Left ventricle myocardium inferior (tissue), 1 donor: ENCODE data around the gene EEFSEC. TPM values are rescaled to one million over a fixed set of nuclear protein-coding genes. Genes with fewer than 3 reads are reported as not detected.

ENCODE experiments used
- DNase-seq: peaks from one replicate; pipeline ENCODE4 v3.0.0-alpha.2; 2020
- H3K27ac ChIP-seq: fragments of 200-600 bp; replicated peaks from 2 replicates; pipeline ENCODE4 v1.8.0; 2021
- H3K27me3 ChIP-seq: fragments of 200-600 bp; 2 replicates; pipeline ENCODE4 v1.8.0; 2021; ENCODE audit warnings: low read depth
- H3K36me3 ChIP-seq: fragments of 200-600 bp; 2 replicates; pipeline ENCODE4 v1.8.0; 2021
- H3K4me1 ChIP-seq: fragments of 200-600 bp; 2 replicates; pipeline ENCODE4 v1.8.0; 2021
- H3K4me3 ChIP-seq: fragments of 200-600 bp; 2 replicates; pipeline ENCODE4 v1.8.0; 2021; ENCODE audit warnings: mild to moderate bottlenecking, moderate library complexity
- H3K9me3 ChIP-seq: fragments of 200-600 bp; replicated peaks from 2 replicates; pipeline ENCODE4 v1.8.0; 2021
- CTCF ChIP-seq: fragments of 200-600 bp; IDR thresholded peaks from 2 replicates; pipeline ENCODE4 v1.8.0; 2021; ENCODE audit warnings: antibody characterized with exemption, mild to moderate bottlenecking, borderline replicate concordance
- intact Hi-C: fragments of 100-400 bp; cut with micrococcal nuclease; formaldehyde crosslinking; loops from one replicate; pipeline ENCODE4 v1.11.0; 2022
- total RNA-seq: library from RNA; stranded (reverse); fragmentation: NEBNext Ultra II Directional; extraction: Animal tissue kit (Norgen Biotek cat#: 25700); gene quantifications from one replicate; pipeline ENCODE4 v1.2.1, GENCODE V29; 2021
- donor health status: DM: no; HTN: yes; CAD: no; lungs with severe emphysema.

EEFSEC gene
- total RNA-seq, 1 donor from 2014 or later, result 23.7 TPM

- intact Hi-C loops, result no loop called here
- Histone ChIP-seq H3K36me3 (peaks cover 4% of the 10 kb centered on the region), H3K4me3 (no peak overlapping the region), H3K4me1 (peaks cover 25% of the 10 kb centered on the region), H3K27me3 (no peaks in the 10 kb centered on the region), H3K9me3 (no peaks in the 10 kb centered on the region), H3K27ac (no peak overlapping the region)
- no peak for DNase-seq
- no peak for TF ChIP-seq CTCF
These were observed 200.2 kb downstream of the EEFSEC start for GRCh38 chr3:128353361-128353965.

- H3K27ac ChIP-seq, result no peak overlapping the region
- no peaks in the 10 kb centered on the region for H3K27me3 ChIP-seq
- intact Hi-C loops, result no loop called here
- TF ChIP-seq CTCF, result no peak
- H3K9me3 ChIP-seq, result no peaks in the 10 kb centered on the region
- H3K36me3 ChIP-seq, result peaks cover 6% of the 10 kb centered on the region
- H3K4me1 ChIP-seq, result peaks cover 32% of the 10 kb centered on the region
- DNase-seq, result no peak
- H3K4me3 ChIP-seq, result no peak overlapping the region
These were observed 200.9 kb downstream of the EEFSEC start for GRCh38 chr3:128353991-128354687.

GRCh38 chr3:128354788-128355542 is 201.7 kb downstream of the EEFSEC start:
- no peak for TF ChIP-seq CTCF
- H3K4me3 ChIP-seq, result no peak overlapping the region
- no peak for DNase-seq
- peaks cover 6% of the 10 kb centered on the region for H3K36me3 ChIP-seq
- intact Hi-C loops, result no loop called here
- peaks cover 40% of the 10 kb centered on the region for H3K4me1 ChIP-seq
- H3K27ac ChIP-seq, result no peak overlapping the region
- H3K9me3 ChIP-seq, result no peaks in the 10 kb centered on the region
- H3K27me3 ChIP-seq, result no peaks in the 10 kb centered on the region

- no peak for TF ChIP-seq CTCF
- Histone ChIP-seq H3K27ac (no peak overlapping the region), H3K4me3 (no peak overlapping the region), H3K36me3 (peaks cover 6% of the 10 kb centered on the region), H3K9me3 (no peaks in the 10 kb centered on the region), H3K27me3 (no peaks in the 10 kb centered on the region), H3K4me1 (peaks cover 42% of the 10 kb centered on the region)
- no peak for DNase-seq
- intact Hi-C loops, result no loop called here
These were observed 202.2 kb downstream of the EEFSEC start for GRCh38 chr3:128355543-128355919.

- intact Hi-C loops, result no loop called here
- no peak for TF ChIP-seq CTCF
- H3K4me3 ChIP-seq, result no peak overlapping the region
- H3K4me1 ChIP-seq, result peaks cover 53% of the 10 kb centered on the region
- no peaks in the 10 kb centered on the region for H3K9me3 ChIP-seq
- no peaks in the 10 kb centered on the region for H3K27me3 ChIP-seq
- no peak for DNase-seq
- H3K27ac ChIP-seq, result no peak overlapping the region
- H3K36me3 ChIP-seq, result peaks cover 6% of the 10 kb centered on the region
These were observed 203.5 kb downstream of the EEFSEC start for GRCh38 chr3:128356822-128357221.
